Thyroid gland (tissue), 4 donors: ENCODE measurements around the gene CCDC60.

ENCODE experiments used
- POLR2A ChIP-seq, 2 donors: fragments of 450-650 bp; IDR thresholded peaks; one replicate each; pipeline ENCODE4 v1.6.1; 2017; ENCODE audit warnings: antibody characterized with exemption in 2 of 2, mild to moderate bottlenecking in 2 of 2, moderate library complexity in 1 of 2
- TF ChIP-seq, protein P1 (sequence below), 6 experiments: fragments of 200-600 bp in 3 of 6; fragments of 450-650 bp in 3 of 6; sonication (generic) in 3 of 6; IDR thresholded peaks; one replicate each; pipeline ENCODE4 v1.5.1; 2016 to 2019; ENCODE audit warnings: antibody characterized with exemption in 6 of 6, mild to moderate bottlenecking in 2 of 6, inconsistent platforms in 1 of 6, moderate library complexity in 1 of 6

DNA sequence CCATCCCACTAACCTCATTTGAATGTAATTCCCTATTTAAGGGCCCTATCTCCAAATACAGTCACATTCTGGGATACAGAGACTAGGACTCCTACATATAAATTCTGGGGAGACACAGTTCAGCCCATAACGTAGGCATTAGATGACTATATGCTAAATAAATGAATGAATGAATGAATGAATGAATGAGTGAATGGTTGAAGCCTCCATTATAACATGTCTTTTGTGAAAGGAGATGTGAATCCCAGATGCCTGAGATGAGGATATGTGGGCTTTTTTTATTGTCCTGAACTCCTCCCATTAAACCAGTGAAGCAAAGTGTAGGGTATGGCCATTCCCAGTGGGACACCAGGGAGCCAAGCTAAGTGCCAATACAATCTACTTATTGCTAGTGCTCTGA lies 238.6 kb downstream of the CCDC60 start:
- TF ChIP-seq POLR2A (IDR thresholded peaks at IDR 0.05): no peak
- TF ChIP-seq, protein P1, sequence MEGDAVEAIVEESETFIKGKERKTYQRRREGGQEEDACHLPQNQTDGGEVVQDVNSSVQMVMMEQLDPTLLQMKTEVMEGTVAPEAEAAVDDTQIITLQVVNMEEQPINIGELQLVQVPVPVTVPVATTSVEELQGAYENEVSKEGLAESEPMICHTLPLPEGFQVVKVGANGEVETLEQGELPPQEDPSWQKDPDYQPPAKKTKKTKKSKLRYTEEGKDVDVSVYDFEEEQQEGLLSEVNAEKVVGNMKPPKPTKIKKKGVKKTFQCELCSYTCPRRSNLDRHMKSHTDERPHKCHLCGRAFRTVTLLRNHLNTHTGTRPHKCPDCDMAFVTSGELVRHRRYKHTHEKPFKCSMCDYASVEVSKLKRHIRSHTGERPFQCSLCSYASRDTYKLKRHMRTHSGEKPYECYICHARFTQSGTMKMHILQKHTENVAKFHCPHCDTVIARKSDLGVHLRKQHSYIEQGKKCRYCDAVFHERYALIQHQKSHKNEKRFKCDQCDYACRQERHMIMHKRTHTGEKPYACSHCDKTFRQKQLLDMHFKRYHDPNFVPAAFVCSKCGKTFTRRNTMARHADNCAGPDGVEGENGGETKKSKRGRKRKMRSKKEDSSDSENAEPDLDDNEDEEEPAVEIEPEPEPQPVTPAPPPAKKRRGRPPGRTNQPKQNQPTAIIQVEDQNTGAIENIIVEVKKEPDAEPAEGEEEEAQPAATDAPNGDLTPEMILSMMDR (IDR thresholded peaks at IDR 0.05): no peak
